NCI-H748 treated with DMSO at 0.1 percent for 48 hours (cell line): ENCODE data around the gene SLX1A.
"Not testable (repeated sequence)": the region's sequence is repeated elsewhere in the genome, so short reads cannot be mapped to it uniquely, and the experiment has no call there.

ENCODE experiments used
- DNase-seq: peaks from one replicate; lab custom pipeline; 2025; lab: John Stamatoyannopoulos, UW

SLX1A gene

GRCh38 chr16:30193615-30194014, at the start of gene SLX1A, which contains the start of gene BOLA2B:
TSS of gene SLX1A (plus strand) at chr16:30193875. CDS start at chr16:30194085, 210 bp downstream.
TSS of gene BOLA2B (minus strand) at chr16:30193666. CDS start at chr16:30193595, 71 bp downstream.
- DNase-seq = not testable (repeated sequence)

- no peak for DNase-seq
Measured at GRCh38 chr16:30144017-30144416, 49.7 kb upstream of the SLX1A start.

- DNase-seq = no peak
Measured at GRCh38 chr16:30144917-30145316, 48.8 kb upstream of the SLX1A start.

GRCh38 chr16:30145657-30146056, 48.0 kb upstream of the SLX1A start:
- no peak for DNase-seq

- no peak for DNase-seq
Measured at GRCh38 chr16:30147843-30148510, 45.7 kb upstream of the SLX1A start.

- no peak for DNase-seq
Measured at GRCh38 chr16:30149250-30149930, 44.3 kb upstream of the SLX1A start.

- no peak for DNase-seq
Measured at GRCh38 chr16:30151091-30151490, 42.6 kb upstream of the SLX1A start.

GRCh38 chr16:30152517-30152916, 41.2 kb upstream of the SLX1A start:
- DNase-seq = no peak

GRCh38 chr16:30155188-30155587, 38.5 kb upstream of the SLX1A start:
- DNase-seq = no peak

GRCh38 chr16:30157214-30157613, 36.5 kb upstream of the SLX1A start:
- DNase-seq = no peak

- DNase-seq = no peak
Measured at GRCh38 chr16:30163538-30163937, 30.1 kb upstream of the SLX1A start.

- DNase-seq = no peak
Measured at GRCh38 chr16:30166202-30166902, 27.3 kb upstream of the SLX1A start.

GRCh38 chr16:30168746-30169145, 24.9 kb upstream of the SLX1A start:
- DNase-seq = not testable (repeated sequence)

- not testable (repeated sequence) for DNase-seq
Measured at GRCh38 chr16:30169416-30169815, 24.3 kb upstream of the SLX1A start.

GRCh38 chr16:30170145-30170544, 23.5 kb upstream of the SLX1A start:
- not testable (repeated sequence) for DNase-seq

GRCh38 chr16:30173054-30173453, 20.6 kb upstream of the SLX1A start:
- no peak for DNase-seq

- not testable (repeated sequence) for DNase-seq
Measured at GRCh38 chr16:30176876-30177275, 16.8 kb upstream of the SLX1A start.

GRCh38 chr16:30179195-30179594, 14.5 kb upstream of the SLX1A start:
- no peak for DNase-seq

- DNase-seq = no peak
Measured at GRCh38 chr16:30179931-30180330, 13.7 kb upstream of the SLX1A start.

GRCh38 chr16:30180741-30181140, 12.9 kb upstream of the SLX1A start:
- DNase-seq = no peak

GRCh38 chr16:30183233-30184095, 10.2 kb upstream of the SLX1A start, which contains the start of gene CORO1A:
TSS of gene CORO1A (plus strand) at chr16:30183602. CDS start at chr16:30185210, 1,608 bp downstream.
- DNase-seq = peak; percentile 6
